Measurements from ENCODE around the gene CCDC15. TPM values are rescaled to one million over a fixed set of nuclear protein-coding genes. Genes with fewer than 3 reads are reported as not detected.
"Not testable (repeated sequence)": the region's sequence is repeated elsewhere in the genome, so short reads cannot be mapped to it uniquely, and the experiment has no call there.

Gene CCDC15
- total RNA-seq, 2 donors from 2014 or later = 0.53 to 1.2 TPM

DNA sequence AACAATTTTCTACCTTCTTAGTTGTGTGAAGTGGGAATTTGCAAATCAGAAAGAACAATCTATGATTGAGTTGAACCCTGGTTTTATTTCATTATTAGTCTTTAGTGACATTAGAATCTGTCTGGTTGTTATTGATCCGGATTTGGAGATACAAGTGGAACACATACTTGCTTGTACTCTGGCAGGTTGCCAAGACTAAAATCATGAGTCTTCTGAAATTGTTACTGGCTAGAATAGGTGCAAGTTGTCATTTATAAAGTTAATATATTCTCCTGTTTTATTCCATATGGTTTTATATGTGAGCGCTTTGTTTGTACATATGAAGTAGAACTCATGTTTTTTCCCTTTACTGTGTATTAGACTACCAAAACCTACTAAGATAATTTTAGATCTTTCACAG lies 23.0 kb downstream of the CCDC15 start:
- DNase-seq = no peak
- intact Hi-C loops (cut with DNase I, micrococcal nuclease) = no loop called here

GRCh38 chr11:124978316-124978715 lies 24.3 kb downstream of the CCDC15 start:
- DNase-seq (no peak), ATAC-seq (no peak)
- intact Hi-C loops (cut with DNase I, micrococcal nuclease) = no loop called here

More for the DNA sequence above, 23.0 kb downstream of the CCDC15 start:
- ATAC-seq = no peak

- intact Hi-C loops (cut with DNase I, micrococcal nuclease) = no loop called here
- DNase-seq = no peak
- no peak for ATAC-seq
These were observed 28.0 kb downstream of the CCDC15 start for GRCh38 chr11:124982043-124982442.

- intact Hi-C loops (cut with DNase I, micrococcal nuclease) = no loop called here
- no peak for ATAC-seq
- DNase-seq = no peak
These were observed 29.9 kb downstream of the CCDC15 start for GRCh38 chr11:124983674-124984511.

DNA sequence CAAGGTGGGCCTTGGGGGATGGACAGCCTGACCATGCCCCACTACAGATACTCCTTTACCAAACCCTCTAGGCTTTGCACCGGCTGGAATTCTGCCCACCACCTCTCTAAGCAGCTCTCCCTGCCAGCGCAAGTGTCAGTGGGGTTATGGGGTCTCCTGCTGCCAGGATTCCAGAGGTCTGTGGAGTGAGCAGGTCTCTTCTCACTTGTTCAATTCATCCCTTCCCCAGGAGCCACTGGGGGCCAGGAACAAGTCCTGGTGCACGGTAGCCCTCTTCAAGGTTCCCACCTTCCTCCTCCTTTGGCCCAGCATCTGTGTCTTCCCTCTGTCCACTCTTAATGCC lies 30.5 kb downstream of the CCDC15 start:
- intact Hi-C loops (cut with DNase I, micrococcal nuclease) = no loop called here
- ATAC-seq = no peak
- no peak for DNase-seq

- intact Hi-C loops (cut with DNase I, micrococcal nuclease) = no loop called here
These were observed 33.1 kb downstream of the CCDC15 start for GRCh38 chr11:124987096-124987495.

GRCh38 chr11:124988063-124988462 lies 34.1 kb downstream of the CCDC15 start:
- ATAC-seq = no peak
- intact Hi-C loops (cut with DNase I, micrococcal nuclease) = no loop called here
- DNase-seq = no peak

More at GRCh38 chr11:124987096-124987495, 33.1 kb downstream of the CCDC15 start:
- ATAC-seq = no peak
- no peak for DNase-seq

DNA sequence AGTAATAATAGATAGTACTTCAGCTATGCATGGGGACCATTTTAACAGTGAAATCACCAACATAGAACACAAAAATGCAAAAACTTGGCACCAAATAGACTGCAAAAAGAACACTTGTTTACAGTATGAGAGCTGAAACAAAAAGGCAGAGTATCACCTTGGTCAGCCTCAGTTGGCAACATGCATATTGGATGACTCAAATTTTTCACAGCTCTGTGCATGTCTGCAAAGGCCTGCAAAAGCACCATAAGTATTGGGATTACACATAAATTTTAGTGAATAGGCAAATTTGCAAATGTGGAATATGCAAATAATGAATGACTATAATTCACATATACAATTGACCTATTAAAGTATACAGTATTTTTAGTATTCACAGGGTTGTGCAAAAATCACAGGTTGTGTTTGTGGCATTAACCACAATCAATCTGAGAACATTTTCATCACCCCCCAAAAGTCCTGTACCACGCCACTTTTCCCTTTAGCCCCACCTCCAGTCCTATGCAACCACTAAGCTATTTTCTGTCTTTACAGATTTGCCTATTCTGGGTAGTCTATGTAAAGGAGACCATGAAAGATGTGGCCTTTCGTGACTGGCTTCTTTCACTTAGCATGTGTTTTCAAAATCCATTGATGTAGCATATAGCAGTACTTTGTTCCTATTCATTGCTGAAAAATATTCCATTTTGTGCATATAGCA lies 47.2 kb downstream of the CCDC15 start:
- no peak for ATAC-seq
- intact Hi-C loops (cut with DNase I, micrococcal nuclease) = no loop called here

GRCh38 chr11:125001849-125002248 lies 47.8 kb downstream of the CCDC15 start:
- intact Hi-C loops (cut with DNase I, micrococcal nuclease) = no loop called here
- DNase-seq = no peak
- ATAC-seq = no peak

More for the DNA sequence above, 47.2 kb downstream of the CCDC15 start:
- no peak for DNase-seq

GRCh38 chr11:125005491-125005890 lies 51.5 kb downstream of the CCDC15 start:
- DNase-seq (no peak), ATAC-seq (no peak)
- intact Hi-C loops (cut with DNase I, micrococcal nuclease) = no loop called here

GRCh38 chr11:125016413-125016812 lies 62.4 kb downstream of the CCDC15 start:
- DNase-seq (no peak), ATAC-seq (no peak)
- intact Hi-C loops (cut with DNase I, micrococcal nuclease) = no loop called here

DNA sequence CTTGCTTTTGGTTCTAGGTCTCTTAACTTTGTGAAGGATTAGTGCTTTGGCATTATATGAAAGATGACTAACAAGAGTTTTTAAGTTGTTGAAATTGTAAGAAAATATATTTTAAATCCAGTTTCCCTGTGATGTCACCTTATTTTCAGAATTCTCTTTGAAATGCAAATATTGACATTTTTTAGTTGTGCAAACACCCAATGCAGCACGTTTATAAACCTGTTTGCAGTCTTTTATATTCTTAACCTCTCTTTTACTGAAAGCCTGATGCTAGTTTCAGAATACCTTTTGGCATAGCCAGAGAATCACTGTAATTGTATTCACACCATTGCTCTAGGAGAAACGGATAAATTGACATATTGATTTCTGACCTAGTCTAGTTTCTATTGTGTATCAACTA lies 66.3 kb downstream of the CCDC15 start:
- intact Hi-C loops (cut with DNase I, micrococcal nuclease) = no loop called here
- no peak for ATAC-seq
- no peak for DNase-seq

DNA sequence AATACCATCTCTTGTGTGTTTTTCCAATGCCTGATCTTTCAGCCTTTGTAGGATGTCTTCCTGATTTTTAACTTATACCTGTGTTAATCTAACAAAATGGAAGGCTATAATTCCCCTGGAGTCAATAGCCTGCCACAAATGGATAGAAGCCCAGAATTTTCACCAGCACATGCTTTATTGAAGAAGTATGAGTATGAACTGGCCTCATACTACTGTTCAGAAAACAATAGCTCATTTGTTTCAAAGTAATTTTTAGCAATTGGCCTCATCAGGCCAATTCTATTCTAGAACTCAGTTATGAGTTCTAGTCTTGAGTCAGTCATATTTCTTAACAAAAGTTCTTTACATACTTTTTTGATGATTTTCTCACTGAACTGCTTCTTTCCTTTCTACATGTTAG lies 68.5 kb downstream of the CCDC15 start:
- intact Hi-C loops (cut with DNase I, micrococcal nuclease) = no loop called here
- DNase-seq (no peak), ATAC-seq (no peak)

- intact Hi-C loops (cut with DNase I, micrococcal nuclease) = no loop called here
- DNase-seq (no peak), ATAC-seq (no peak)
These were observed 72.0 kb downstream of the CCDC15 start for GRCh38 chr11:125025968-125026367.

- ATAC-seq; intact Hi-C loops (cut with DNase I, micrococcal nuclease); DNase-seq: not testable (repeated sequence)
These were observed 75.4 kb downstream of the CCDC15 start for GRCh38 chr11:125029431-125029830.

GRCh38 chr11:125036933-125037332 lies 82.9 kb downstream of the CCDC15 start:
- DNase-seq (no peak), ATAC-seq (no peak)
- intact Hi-C loops (cut with DNase I, micrococcal nuclease) = no loop called here

DNA sequence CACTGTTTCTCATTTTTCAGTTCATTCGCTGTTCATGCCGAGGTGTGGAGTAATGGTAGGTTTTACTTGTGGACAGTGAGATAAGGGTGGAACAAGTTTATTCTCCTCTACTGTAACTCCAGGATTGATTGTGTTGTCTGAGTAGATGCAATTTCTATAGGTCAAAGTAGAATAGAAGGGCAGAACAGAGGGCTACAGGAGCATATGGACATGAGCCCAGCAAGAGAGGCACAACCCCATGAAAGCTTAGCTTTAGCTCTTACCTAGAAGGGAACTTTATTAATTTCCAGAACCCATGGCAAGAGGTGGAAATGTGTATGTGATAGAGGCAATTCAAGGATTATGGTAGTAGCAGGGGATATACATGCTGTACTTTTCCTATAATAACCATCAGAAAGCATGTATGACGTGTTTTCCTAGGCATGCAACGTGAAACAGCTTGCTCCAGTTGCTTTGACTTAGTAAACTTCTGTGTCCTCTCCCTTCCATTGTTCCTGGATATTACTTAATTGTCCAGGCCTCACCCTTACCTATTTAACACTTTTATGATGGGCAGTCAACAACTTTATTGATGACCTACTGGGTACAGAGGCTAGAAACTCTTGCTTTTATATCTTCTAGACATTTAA lies 95.3 kb downstream of the CCDC15 start:
- ATAC-seq = peak; percentile 49
- DNase-seq = no peak
- intact Hi-C loops (cut with DNase I, micrococcal nuclease) = no loop called here

GRCh38 chr11:125052047-125052446 lies 98.0 kb downstream of the CCDC15 start:
- intact Hi-C loops (cut with DNase I, micrococcal nuclease) = no loop called here
- ATAC-seq (no peak), DNase-seq (no peak)

GRCh38 chr11:125053167-125053566 lies 99.2 kb downstream of the CCDC15 start:
- DNase-seq (no peak), ATAC-seq (no peak)
- intact Hi-C loops (cut with DNase I, micrococcal nuclease) = no loop called here

DNA sequence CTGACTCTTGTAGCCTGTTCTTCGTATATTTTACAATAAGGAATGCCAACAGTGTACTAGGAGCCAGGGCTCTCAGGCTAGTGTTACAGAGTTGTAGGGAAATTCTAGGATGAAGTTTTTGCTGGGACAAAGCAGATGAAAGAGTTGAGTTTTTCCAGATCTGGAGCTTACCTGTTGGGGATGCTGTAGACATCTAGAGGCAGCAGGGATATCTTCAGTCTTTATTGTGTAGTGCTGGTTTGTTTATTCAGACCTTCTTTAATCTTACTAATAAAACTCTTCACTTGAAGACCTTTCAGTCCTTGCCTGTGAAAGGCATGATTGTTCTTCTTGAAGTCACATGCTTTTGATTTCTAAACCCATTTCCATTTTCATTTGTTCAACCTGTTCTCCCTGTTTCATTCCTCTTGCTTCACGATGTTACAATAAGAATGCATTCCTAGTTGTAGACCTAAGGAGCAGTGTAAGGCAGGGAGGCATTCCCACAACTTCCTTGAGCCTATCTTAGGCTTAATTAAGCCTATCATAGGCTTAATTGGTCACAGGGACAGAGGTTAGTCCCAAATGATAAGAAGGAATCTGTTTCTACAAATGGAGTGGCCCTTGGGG lies 101.2 kb downstream of the CCDC15 start:
- ATAC-seq = no peak
- intact Hi-C loops (cut with DNase I, micrococcal nuclease) = no loop called here
- no peak for DNase-seq
